WTC11 (cell line): ENCODE data around the gene ZNF830.

Experiments used
- ATF1 ChIP-seq: sonication (generic); formaldehyde crosslinking; IDR thresholded peaks from 2 replicates; pipeline ENCODE4 v1.8.1; 2023; ENCODE audit warnings: mild to moderate bottlenecking, moderate library complexity, missing genetic modification reagents
- CREB1 ChIP-seq: sonication (generic); formaldehyde crosslinking; IDR thresholded peaks from 2 replicates; pipeline ENCODE4 v1.8.0; 2023; ENCODE audit warnings: mild to moderate bottlenecking, missing genetic modification reagents
- ESRRA ChIP-seq: sonication (generic); formaldehyde crosslinking; IDR thresholded peaks from 2 replicates; pipeline ENCODE4 v1.8.1; 2022; ENCODE audit warnings: mild to moderate bottlenecking, missing genetic modification reagents, borderline replicate concordance
- FOXJ3 ChIP-seq: sonication (generic); formaldehyde crosslinking; IDR thresholded peaks from 2 replicates; pipeline ENCODE4 v1.9.0; 2021; ENCODE audit warnings: missing genetic modification reagents, mild to moderate bottlenecking, borderline replicate concordance
- FOXP4 ChIP-seq: sonication (generic); formaldehyde crosslinking; IDR thresholded peaks from 2 replicates; pipeline ENCODE4 v1.8.0; 2022; ENCODE audit warnings: mild to moderate bottlenecking, missing genetic modification reagents
- NFYB ChIP-seq: sonication (generic); formaldehyde crosslinking; conservative IDR thresholded peaks from 2 replicates; pipeline ENCODE4 v1.8.0; 2022; ENCODE audit warnings: low read depth, missing genetic modification reagents
- NR1H2 ChIP-seq: sonication (generic); formaldehyde crosslinking; IDR thresholded peaks from 2 replicates; pipeline ENCODE4 v1.9.0; 2021; ENCODE audit warnings: mild to moderate bottlenecking, moderate library complexity, missing genetic modification reagents
- NR2C2 ChIP-seq: sonication (generic); formaldehyde crosslinking; IDR thresholded peaks from 2 replicates; pipeline ENCODE4 v1.8.0; 2022; ENCODE audit warnings: mild to moderate bottlenecking, missing genetic modification reagents
- NR3C1 ChIP-seq: sonication (generic); formaldehyde crosslinking; conservative IDR thresholded peaks from 2 replicates; pipeline ENCODE4 v1.8.1; 2023; ENCODE audit warnings: low read depth, mild to moderate bottlenecking, missing genetic modification reagents
- ZBTB43 ChIP-seq: sonication (generic); formaldehyde crosslinking; IDR thresholded peaks from 2 replicates; pipeline ENCODE4 v1.8.1; 2023; ENCODE audit warnings: mild to moderate bottlenecking, missing genetic modification reagents
- TF ChIP-seq, protein P1 (sequence below): fragments of 200-600 bp; IDR thresholded peaks from 2 replicates; pipeline ENCODE4 v1.8.0; 2022; ENCODE audit warnings: antibody characterized with exemption
- TF ChIP-seq, protein P2 (sequence below): sonication (generic); formaldehyde crosslinking; IDR thresholded peaks from 2 replicates; pipeline ENCODE4 v1.8.0; 2022; ENCODE audit warnings: mild to moderate bottlenecking, missing genetic modification reagents
- TF ChIP-seq, protein P3 (sequence below): fragments of 250-450 bp; sonication (Bioruptor Pico); IDR thresholded peaks from 2 replicates; pipeline ENCODE4 v1.9.0; 2021; ENCODE audit warnings: mild to moderate bottlenecking

DNA sequence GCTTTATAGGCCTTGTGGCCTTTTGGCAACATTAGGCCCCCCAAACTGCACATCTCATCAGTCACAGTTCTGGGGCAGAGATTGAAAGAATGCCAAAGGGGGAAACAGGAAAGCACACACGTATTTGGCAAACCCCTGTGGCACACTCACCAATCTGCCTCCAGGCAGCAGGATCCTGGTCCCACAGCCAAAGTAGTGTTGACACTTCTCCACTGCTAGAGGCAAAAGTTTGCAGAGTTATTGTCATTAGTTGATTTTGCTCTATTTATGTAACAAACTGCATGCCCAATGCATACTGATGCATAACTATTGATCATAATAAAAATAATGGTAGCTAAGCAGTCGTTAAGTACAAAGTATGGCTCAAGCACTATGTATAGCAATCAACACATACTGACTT, 45.2 kb upstream of the ZNF830 start:
- TF ChIP-seq FOXJ3 (CRISPR knock-in tag), result no peak
- TF ChIP-seq, protein P1, sequence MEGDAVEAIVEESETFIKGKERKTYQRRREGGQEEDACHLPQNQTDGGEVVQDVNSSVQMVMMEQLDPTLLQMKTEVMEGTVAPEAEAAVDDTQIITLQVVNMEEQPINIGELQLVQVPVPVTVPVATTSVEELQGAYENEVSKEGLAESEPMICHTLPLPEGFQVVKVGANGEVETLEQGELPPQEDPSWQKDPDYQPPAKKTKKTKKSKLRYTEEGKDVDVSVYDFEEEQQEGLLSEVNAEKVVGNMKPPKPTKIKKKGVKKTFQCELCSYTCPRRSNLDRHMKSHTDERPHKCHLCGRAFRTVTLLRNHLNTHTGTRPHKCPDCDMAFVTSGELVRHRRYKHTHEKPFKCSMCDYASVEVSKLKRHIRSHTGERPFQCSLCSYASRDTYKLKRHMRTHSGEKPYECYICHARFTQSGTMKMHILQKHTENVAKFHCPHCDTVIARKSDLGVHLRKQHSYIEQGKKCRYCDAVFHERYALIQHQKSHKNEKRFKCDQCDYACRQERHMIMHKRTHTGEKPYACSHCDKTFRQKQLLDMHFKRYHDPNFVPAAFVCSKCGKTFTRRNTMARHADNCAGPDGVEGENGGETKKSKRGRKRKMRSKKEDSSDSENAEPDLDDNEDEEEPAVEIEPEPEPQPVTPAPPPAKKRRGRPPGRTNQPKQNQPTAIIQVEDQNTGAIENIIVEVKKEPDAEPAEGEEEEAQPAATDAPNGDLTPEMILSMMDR, result no peak
- TF ChIP-seq CREB1 (CRISPR knock-in tag), result no peak
- no peak for TF ChIP-seq NR2C2 (CRISPR knock-in tag)
- TF ChIP-seq NR3C1 (CRISPR knock-in tag), result no peak
- TF ChIP-seq, protein P2, sequence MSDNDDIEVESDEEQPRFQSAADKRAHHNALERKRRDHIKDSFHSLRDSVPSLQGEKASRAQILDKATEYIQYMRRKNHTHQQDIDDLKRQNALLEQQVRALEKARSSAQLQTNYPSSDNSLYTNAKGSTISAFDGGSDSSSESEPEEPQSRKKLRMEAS (CRISPR knock-in tag), result no peak
- TF ChIP-seq NFYB (CRISPR knock-in tag), result no peak
- no peak for TF ChIP-seq ESRRA (CRISPR knock-in tag)
- TF ChIP-seq FOXP4 (CRISPR knock-in tag), result no peak
- TF ChIP-seq ATF1, result no peak
- no peak for TF ChIP-seq ZBTB43 (CRISPR knock-in tag)
- no peak for TF ChIP-seq NR1H2 (CRISPR knock-in tag)
- TF ChIP-seq, protein P3, sequence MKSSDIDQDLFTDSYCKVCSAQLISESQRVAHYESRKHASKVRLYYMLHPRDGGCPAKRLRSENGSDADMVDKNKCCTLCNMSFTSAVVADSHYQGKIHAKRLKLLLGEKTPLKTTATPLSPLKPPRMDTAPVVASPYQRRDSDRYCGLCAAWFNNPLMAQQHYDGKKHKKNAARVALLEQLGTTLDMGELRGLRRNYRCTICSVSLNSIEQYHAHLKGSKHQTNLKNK, result no peak
